Upper lobe of left lung (tissue), 6 donors: ENCODE measurements around the gene HCFC1R1. TPM values are rescaled to one million over a fixed set of nuclear protein-coding genes. Genes with fewer than 3 reads are reported as not detected.

Source experiments
- ATAC-seq, 2 donors: fragments of 200-7000 bp; cut with Tn5 transposase; one replicate each; pipeline ENCODE4 v1.9.1; 2022; ENCODE audit warnings: mild to moderate bottlenecking in 2 of 2, moderate library complexity in 2 of 2; ENCODE audit not compliant: low FRiP score in 2 of 2
- DNase-seq, 2 donors: peaks; one replicate each; pipeline ENCODE4 v3.0.0-alpha.2; 2019 to 2020
- H3K27ac ChIP-seq, 4 donors: fragments of 200-600 bp; sonication (generic); one replicate each; pipeline ENCODE4 v1.5.1; 2016 to 2019
- H3K27me3 ChIP-seq, 4 donors: fragments of 200-600 bp; sonication (generic); one replicate each; pipeline ENCODE4 v1.5.1; 2017 to 2019
- H3K36me3 ChIP-seq, 4 donors: fragments of 200-600 bp; sonication (generic); one replicate each; pipeline ENCODE4 v1.5.1; 2016 to 2019
- H3K4me1 ChIP-seq, 4 donors: fragments of 200-600 bp; sonication (generic); one replicate each; pipeline ENCODE4 v1.5.1; 2018 to 2019
- H3K4me3 ChIP-seq, 4 donors: fragments of 200-600 bp; sonication (generic); one replicate each; pipeline ENCODE4 v1.5.1; 2017 to 2019; ENCODE audit warnings: mild to moderate bottlenecking in 2 of 4, moderate library complexity in 1 of 4
- H3K9me3 ChIP-seq, 4 donors: fragments of 200-600 bp; sonication (generic); one replicate each; pipeline ENCODE4 v1.5.1; 2018 to 2019
- EP300 ChIP-seq, 4 donors: sonication (generic); formaldehyde crosslinking; IDR thresholded peaks; one replicate each; pipeline ENCODE4 v1.5.1; 2017; ENCODE audit warnings: antibody characterized with exemption in 4 of 4, control low read depth in 2 of 4
- POLR2A ChIP-seq, 4 donors: fragments of 450-650 bp; IDR thresholded peaks; one replicate each; pipeline ENCODE4 v1.5.1; 2016 to 2017; ENCODE audit warnings: antibody characterized with exemption in 4 of 4, mild to moderate bottlenecking in 2 of 4
- POLR2AphosphoS5 ChIP-seq, 2 donors: sonication (generic); formaldehyde crosslinking; IDR thresholded peaks; one replicate each; pipeline ENCODE4 v1.5.1; 2017; ENCODE audit warnings: antibody characterized with exemption in 2 of 2
- WGBS, 2 donors: methylation state at CpG; one replicate each; pipeline ENCODE4 v1.1.5; 2017 to 2018; 5-methylcytosine and 5-hydroxymethylcytosine counted together
- total RNA-seq, 6 donors: library from RNA; depleted of rRNA in 4 of 6; stranded (reverse); fragments of >200 nt in 4 of 6; gene quantifications; one replicate each; pipeline versions ENCODE4 v1.1.0 to v1.2.1, GENCODE V29; 2016 to 2021
- TF ChIP-seq, protein P1 (sequence below), 6 experiments: fragments of 450-650 bp in 4 of 6; fragments of 200-600 bp in 2 of 6; sonication (generic) in 2 of 6; IDR thresholded peaks; one replicate each; pipeline ENCODE4 v1.5.1; 2016 to 2019; ENCODE audit warnings: antibody characterized with exemption in 6 of 6
- donor health status: DM: no; HTN: no; CAD: no; lungs with moderate emphysema.
- donor health status: DM: no; HTN: yes; CAD: no; lungs with severe emphysema.

HCFC1R1 gene
- total RNA-seq, 6 donors from 2014 or later = 28.3 to 85.1 (median 42.2) TPM

DNA sequence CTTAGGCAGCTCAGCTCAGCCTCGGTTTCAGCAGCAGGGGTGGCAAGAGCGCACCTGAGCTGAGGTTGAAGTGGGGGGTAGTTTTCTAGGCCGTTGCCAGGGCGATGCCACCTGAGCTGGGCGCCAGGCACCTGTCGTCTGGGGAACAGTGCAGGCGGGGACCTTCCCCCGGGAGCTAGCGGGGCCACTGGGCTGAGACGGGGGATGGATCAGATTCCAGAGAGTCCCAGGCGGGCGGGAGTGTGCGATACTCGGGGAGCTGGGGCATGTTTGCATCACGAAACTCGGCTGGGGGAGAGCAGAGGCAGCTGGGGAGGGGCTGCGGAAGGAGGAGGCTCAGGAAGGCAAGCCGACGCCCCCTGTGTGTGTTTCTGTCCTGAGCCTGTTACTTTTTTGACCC, 11.5 kb downstream of the HCFC1R1 start:
- H3K36me3 ChIP-seq = no peaks in the 10 kb centered on the region
- H3K27ac ChIP-seq = no peak overlapping the region
- no peak overlapping the region for H3K4me3 ChIP-seq
- H3K4me1 ChIP-seq = peaks cover 16 to 43% (median 33%) of the 10 kb centered on the region in 4 donors
- H3K9me3 ChIP-seq = no peaks in the 10 kb centered on the region
- 7 to 16% methylated on average over 13 to 19 of the region's 19 CpGs for WGBS, 2 donors
- TF ChIP-seq EP300 (IDR thresholded peaks at IDR 0.05) = no peak
- TF ChIP-seq, protein P1, sequence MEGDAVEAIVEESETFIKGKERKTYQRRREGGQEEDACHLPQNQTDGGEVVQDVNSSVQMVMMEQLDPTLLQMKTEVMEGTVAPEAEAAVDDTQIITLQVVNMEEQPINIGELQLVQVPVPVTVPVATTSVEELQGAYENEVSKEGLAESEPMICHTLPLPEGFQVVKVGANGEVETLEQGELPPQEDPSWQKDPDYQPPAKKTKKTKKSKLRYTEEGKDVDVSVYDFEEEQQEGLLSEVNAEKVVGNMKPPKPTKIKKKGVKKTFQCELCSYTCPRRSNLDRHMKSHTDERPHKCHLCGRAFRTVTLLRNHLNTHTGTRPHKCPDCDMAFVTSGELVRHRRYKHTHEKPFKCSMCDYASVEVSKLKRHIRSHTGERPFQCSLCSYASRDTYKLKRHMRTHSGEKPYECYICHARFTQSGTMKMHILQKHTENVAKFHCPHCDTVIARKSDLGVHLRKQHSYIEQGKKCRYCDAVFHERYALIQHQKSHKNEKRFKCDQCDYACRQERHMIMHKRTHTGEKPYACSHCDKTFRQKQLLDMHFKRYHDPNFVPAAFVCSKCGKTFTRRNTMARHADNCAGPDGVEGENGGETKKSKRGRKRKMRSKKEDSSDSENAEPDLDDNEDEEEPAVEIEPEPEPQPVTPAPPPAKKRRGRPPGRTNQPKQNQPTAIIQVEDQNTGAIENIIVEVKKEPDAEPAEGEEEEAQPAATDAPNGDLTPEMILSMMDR (IDR thresholded peaks at IDR 0.05) = no peak
- no peak for TF ChIP-seq POLR2AphosphoS5 (IDR thresholded peaks at IDR 0.05)
- no peak for TF ChIP-seq POLR2A (IDR thresholded peaks at IDR 0.05)
- no peak for DNase-seq
- peak in 1 of 2 donors; percentile 19 for ATAC-seq
- peaks cover 0 to under 1% (median 0%) of the 10 kb centered on the region in 4 donors for H3K27me3 ChIP-seq

DNA sequence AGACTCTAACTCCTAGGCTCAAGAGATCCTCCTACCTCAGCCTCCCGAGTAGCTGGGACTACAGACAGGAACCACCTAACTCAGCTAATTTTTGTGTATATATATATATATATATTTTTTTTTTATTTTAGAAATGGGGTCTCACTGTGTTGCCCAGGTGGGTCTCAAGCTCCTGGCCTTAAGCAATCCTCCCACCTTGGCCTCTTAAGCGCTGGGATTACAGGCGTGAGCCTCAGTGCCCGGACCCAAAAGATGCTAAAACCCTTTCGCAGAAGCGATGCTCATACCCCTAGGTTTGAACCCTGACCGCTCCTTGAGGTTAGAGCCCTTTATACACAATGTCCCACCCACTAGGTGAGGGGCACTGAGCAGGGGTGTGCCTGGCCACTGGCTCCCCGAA, 13.2 kb downstream of the HCFC1R1 start:
- 84 to 92% methylated on average over 7 to 8 of the region's 8 CpGs for WGBS, 2 donors
- TF ChIP-seq EP300 (IDR thresholded peaks at IDR 0.05) (no peak), POLR2A (IDR thresholded peaks at IDR 0.05) (no peak), POLR2AphosphoS5 (IDR thresholded peaks at IDR 0.05) (no peak)
- TF ChIP-seq, protein P1 (IDR thresholded peaks at IDR 0.05) = no peak
- Histone ChIP-seq H3K36me3 (no peaks in the 10 kb centered on the region), H3K27ac (peak overlapping the region in 3 of 4 donors; percentile 58 to 78 (median 76)), H3K4me3 (no peak overlapping the region), H3K4me1 (peaks cover 16 to 52% (median 35%) of the 10 kb centered on the region in 4 donors), H3K9me3 (no peaks in the 10 kb centered on the region), H3K27me3 (no peaks in the 10 kb centered on the region)
- no peak for DNase-seq
- ATAC-seq = no peak

DNA sequence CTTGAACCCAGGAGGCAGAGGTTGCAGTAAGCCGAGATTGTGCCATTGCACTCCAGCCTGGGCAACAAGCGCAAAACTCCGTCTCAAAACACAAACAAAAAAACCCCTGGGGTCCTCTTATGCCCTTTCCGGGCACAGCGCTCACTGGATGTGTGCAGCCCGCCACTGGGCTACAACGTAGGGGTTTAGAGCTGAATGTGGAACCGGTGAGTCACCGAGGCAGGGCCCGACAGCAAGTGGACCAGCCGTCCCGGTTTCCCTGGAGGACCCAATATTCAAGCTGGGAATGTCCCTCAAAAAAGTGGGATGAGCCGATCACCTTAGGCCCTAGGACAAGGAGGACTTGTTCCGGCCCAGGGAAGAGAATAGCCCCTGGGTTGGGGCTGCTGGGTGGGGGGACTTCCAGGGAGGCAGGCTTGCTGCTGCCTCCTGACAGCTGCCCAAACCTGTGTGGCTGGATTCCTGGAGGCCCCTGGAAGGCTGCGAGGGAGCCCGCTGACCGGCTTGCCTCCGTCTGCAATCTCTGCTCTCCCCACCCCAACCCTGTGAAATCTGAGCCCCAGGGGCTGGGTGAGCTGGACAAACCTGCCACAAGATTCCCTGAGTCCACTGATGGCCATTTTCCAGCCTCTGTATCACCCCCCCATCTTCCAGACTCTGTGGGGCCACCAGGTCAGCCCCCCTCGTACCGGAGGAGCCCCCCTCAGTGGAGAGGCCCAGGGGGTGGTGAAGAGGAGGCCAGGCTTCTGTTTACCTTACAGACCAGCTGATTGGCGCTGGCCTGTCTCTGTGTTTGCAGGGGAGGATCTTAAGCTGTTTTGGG, 14.0 kb downstream of the HCFC1R1 start:
- Histone ChIP-seq H3K36me3 (no peaks in the 10 kb centered on the region), H3K4me1 (peaks cover 21 to 56% (median 37%) of the 10 kb centered on the region in 4 donors), H3K4me3 (no peak overlapping the region), H3K27ac (peak overlapping the region; percentile 58 to 78 (median 74)), H3K9me3 (no peaks in the 10 kb centered on the region), H3K27me3 (no peaks in the 10 kb centered on the region)
- ATAC-seq = peak in 1 of 2 donors; percentile 69
- peak in 1 of 2 donors; percentile 90 for DNase-seq
- 44 to 45% methylated on average over 10 to 21 of the region's 21 CpGs for WGBS, 2 donors
- TF ChIP-seq POLR2AphosphoS5 (IDR thresholded peaks at IDR 0.05) (peak in 1 of 2 donors; percentile 32), POLR2A (IDR thresholded peaks at IDR 0.05) (peak in 2 of 4 donors; percentile 18 to 41), EP300 (IDR thresholded peaks at IDR 0.05) (peak in 1 of 4 donors; percentile 40)
- TF ChIP-seq, protein P1 (IDR thresholded peaks at IDR 0.05) = no peak

DNA sequence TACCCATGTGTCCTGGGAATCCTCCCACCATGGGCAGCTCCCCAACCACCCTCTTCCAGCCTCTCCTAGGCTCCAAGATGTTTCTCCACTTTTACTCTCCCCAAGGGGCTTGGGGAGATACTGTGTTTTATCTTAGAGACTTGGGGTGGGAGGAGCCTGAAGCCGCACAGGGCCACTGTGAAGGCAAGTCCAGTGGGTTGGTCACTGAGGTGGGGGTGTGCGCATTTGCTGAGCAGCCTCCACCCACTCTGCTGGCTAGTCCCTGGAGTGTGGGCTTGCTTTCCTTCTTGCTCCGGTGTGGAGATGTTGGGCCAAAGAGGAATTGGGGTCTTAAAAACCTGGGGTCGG, 15.1 kb downstream of the HCFC1R1 start:
- ATAC-seq = no peak
- TF ChIP-seq EP300 (IDR thresholded peaks at IDR 0.05) = no peak
- Histone ChIP-seq H3K27ac (peak overlapping the region; percentile 58 to 78 (median 74)), H3K9me3 (no peaks in the 10 kb centered on the region), H3K4me3 (no peak overlapping the region), H3K27me3 (no peaks in the 10 kb centered on the region), H3K36me3 (no peaks in the 10 kb centered on the region), H3K4me1 (peaks cover 22 to 58% (median 38%) of the 10 kb centered on the region in 4 donors)
- 40 to 64% methylated on average over 1 to 4 of the region's 4 CpGs for WGBS, 2 donors
- no peak for DNase-seq

DNA sequence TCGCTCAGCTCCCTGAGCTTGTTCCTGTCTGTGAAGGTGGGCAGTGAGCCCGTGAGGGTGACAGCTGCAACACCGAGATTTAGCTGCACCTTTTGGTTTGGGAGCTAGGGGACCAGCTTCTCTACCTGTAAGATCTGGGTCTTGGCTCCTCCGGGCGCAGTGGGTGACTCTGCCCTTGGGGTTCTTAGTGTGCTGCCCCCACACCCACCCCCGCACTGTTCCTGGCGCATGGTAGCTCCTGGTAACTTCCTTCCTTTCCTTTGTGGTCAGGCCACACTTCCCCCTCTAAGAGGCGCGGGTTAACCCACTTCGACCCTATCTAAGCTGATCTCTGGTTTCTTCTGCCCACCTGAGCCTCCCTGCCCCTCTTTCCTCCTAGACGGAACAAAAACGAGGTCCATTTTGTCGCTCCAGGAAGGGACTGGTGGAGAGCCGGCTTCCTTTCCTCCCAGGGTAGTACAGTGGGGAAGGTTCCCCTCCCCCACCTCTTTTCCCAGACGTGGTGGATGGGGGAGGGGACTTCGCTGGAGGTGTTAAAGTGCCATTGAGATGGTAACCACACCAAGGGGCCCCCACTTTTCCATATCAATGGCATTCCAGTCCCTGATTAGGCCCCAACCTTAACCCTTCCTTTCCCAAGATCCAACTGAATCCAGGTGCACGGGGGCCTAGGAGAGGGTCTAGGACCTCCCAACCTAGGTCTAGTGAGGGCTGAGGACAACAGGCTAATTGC, 15.6 kb downstream of the HCFC1R1 start:
- Histone ChIP-seq H3K9me3 (no peaks in the 10 kb centered on the region), H3K4me3 (peak overlapping the region in 1 of 4 donors; percentile 26), H3K27me3 (no peaks in the 10 kb centered on the region), H3K27ac (peak overlapping the region; percentile 36 to 78 (median 74)), H3K4me1 (peaks cover 25 to 62% (median 38%) of the 10 kb centered on the region in 4 donors), H3K36me3 (no peaks in the 10 kb centered on the region)
- ATAC-seq (no peak), DNase-seq (peak in 1 of 2 donors; percentile 74)
- 11 to 13% methylated on average over 16 to 17 of the region's 17 CpGs for WGBS, 2 donors
- TF ChIP-seq POLR2AphosphoS5 (IDR thresholded peaks at IDR 0.05) (peak in 1 of 2 donors; percentile 17), POLR2A (IDR thresholded peaks at IDR 0.05) (no peak), EP300 (IDR thresholded peaks at IDR 0.05) (no peak)
- TF ChIP-seq, protein P1 (IDR thresholded peaks at IDR 0.05) = no peak
